Kidney (tissue), 14 donors: ENCODE data around the gene CHFR. TPM values are rescaled to one million over a fixed set of nuclear protein-coding genes. Genes with fewer than 3 reads are reported as not detected.
"Not testable (repeated sequence)": the region's sequence is repeated elsewhere in the genome, so short reads cannot be mapped to it uniquely, and the experiment has no call there.

ENCODE experiments used
- DNase-seq, 5 donors: peaks; one replicate each; pipeline ENCODE4 v3.0.0-alpha.2; 2013 to 2020
- FAIRE-seq: peaks from 2 replicates; lab custom pipeline; 2012; peaks lifted over from hg19 to GRCh38; lab: Jason Lieb, UNC
- H3K27ac ChIP-seq, 2 donors: one replicate each; pipeline ENCODE4 v1.7.0; 2013; ENCODE audit warnings: low read depth in 2 of 2, low read length in 2 of 2, inconsistent platforms in 1 of 2
- H3K27me3 ChIP-seq: one replicate; pipeline ENCODE4 v1.7.1; 2013; ENCODE audit warnings: low read length, inconsistent platforms; ENCODE audit not compliant: control insufficient read depth, insufficient read depth
- H3K36me3 ChIP-seq, 3 donors: one replicate each; pipeline versions ENCODE4 v1.7.0 to v1.7.1; 2013; ENCODE audit warnings: low read length in 3 of 3, control low read depth in 1 of 3, inconsistent platforms in 1 of 3; ENCODE audit not compliant: insufficient read depth in 3 of 3, control insufficient read depth in 2 of 3
- H3K4me1 ChIP-seq, 3 donors: one replicate each; pipeline versions ENCODE4 v1.7.0 to v1.7.1; 2013; ENCODE audit warnings: low read length in 3 of 3, inconsistent platforms in 1 of 3, low read depth in 1 of 3; ENCODE audit not compliant: control insufficient read depth in 2 of 3, insufficient read depth in 2 of 3
- H3K4me3 ChIP-seq, 3 donors: one replicate each; pipeline versions ENCODE4 v1.7.0 to v1.8.1; 2013; ENCODE audit warnings: low read length in 3 of 3, control low read depth in 1 of 3, inconsistent platforms in 1 of 3
- H3K9ac ChIP-seq, 3 donors: one replicate each; pipeline versions ENCODE4 v1.7.0 to v1.7.1; 2013; ENCODE audit warnings: low read length in 3 of 3, control low read depth in 1 of 3, inconsistent platforms in 1 of 3
- H3K9me3 ChIP-seq, 3 donors: one replicate each; pipeline versions ENCODE4 v1.7.0 to v1.7.1; 2013; ENCODE audit warnings: low read length in 3 of 3, control low read depth in 1 of 3, inconsistent platforms in 1 of 3; ENCODE audit not compliant: control insufficient read depth in 2 of 3, insufficient read depth in 1 of 3
- intact Hi-C: fragments of 100-400 bp; cut with DNase I; formaldehyde crosslinking; loops from one replicate; pipeline ENCODE4 v1.11.1; 2022
- polyA plus RNA-seq: library from polyadenylated mRNA; stranded (reverse); fragments of 350-450 nt; fragmentation: Illumina TruSeq; extraction: RNeasy Lipid Tissue Mini Kit (QIAGEN cat#74804); gene quantifications from one replicate; pipeline ENCODE4 v1.2.3, GENCODE V29; 2014; ENCODE audit warnings: low read depth, low replicate concordance; ENCODE audit not compliant: insufficient read depth
- total RNA-seq: library from RNA; stranded (reverse); fragmentation: NEBNext Ultra II Directional; extraction: Animal tissue kit (Norgen Biotek cat#: 25700); gene quantifications from one replicate; pipeline ENCODE4 v1.2.1, GENCODE V29; 2021
- TF ChIP-seq, protein P1 (sequence below): IDR thresholded peaks from 3 replicates; pipeline ENCODE4 v1.5.1; 2012; ENCODE audit warnings: mild to moderate bottlenecking, moderate library complexity, borderline replicate concordance; ENCODE audit not compliant: insufficient read depth; ENCODE audit errors: extremely low read depth
- donor health status: control.
- donor health status: control.
- donor health status: control.
- donor health status: control.
- donor health status: control.
- donor health status: DM: yes; HTN: yes; CAD: no.
- donor health status: Normal renal cell carcinoma (clear cell type).

Gene CHFR
- total and polyA plus RNA-seq, 2 donors from 2014 or later = 8.3 to 37.3 TPM

DNA sequence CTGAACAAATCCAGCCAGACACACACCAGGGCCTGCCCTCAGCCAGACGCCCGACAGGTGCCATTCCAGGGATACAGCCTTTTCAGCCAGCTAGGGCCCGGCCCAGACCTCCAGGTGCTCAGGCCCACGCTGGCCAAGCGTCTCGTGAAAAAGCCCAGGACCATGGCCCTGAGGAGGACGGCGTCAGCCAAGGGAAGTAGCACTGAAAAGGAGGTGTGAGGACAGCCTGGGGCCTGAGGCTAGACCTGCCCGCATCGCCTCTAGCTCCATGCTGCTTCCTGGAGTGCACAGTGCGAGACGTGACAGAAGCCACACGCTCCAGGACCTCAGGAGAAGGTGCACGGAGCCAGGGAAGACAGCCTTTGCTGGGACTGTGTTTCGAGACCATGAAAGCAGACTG, 88.6 kb downstream of the CHFR start:
- intact Hi-C loops = no loop called here
- no peak for DNase-seq
- TF ChIP-seq, protein P1, sequence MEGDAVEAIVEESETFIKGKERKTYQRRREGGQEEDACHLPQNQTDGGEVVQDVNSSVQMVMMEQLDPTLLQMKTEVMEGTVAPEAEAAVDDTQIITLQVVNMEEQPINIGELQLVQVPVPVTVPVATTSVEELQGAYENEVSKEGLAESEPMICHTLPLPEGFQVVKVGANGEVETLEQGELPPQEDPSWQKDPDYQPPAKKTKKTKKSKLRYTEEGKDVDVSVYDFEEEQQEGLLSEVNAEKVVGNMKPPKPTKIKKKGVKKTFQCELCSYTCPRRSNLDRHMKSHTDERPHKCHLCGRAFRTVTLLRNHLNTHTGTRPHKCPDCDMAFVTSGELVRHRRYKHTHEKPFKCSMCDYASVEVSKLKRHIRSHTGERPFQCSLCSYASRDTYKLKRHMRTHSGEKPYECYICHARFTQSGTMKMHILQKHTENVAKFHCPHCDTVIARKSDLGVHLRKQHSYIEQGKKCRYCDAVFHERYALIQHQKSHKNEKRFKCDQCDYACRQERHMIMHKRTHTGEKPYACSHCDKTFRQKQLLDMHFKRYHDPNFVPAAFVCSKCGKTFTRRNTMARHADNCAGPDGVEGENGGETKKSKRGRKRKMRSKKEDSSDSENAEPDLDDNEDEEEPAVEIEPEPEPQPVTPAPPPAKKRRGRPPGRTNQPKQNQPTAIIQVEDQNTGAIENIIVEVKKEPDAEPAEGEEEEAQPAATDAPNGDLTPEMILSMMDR = no peak

DNA sequence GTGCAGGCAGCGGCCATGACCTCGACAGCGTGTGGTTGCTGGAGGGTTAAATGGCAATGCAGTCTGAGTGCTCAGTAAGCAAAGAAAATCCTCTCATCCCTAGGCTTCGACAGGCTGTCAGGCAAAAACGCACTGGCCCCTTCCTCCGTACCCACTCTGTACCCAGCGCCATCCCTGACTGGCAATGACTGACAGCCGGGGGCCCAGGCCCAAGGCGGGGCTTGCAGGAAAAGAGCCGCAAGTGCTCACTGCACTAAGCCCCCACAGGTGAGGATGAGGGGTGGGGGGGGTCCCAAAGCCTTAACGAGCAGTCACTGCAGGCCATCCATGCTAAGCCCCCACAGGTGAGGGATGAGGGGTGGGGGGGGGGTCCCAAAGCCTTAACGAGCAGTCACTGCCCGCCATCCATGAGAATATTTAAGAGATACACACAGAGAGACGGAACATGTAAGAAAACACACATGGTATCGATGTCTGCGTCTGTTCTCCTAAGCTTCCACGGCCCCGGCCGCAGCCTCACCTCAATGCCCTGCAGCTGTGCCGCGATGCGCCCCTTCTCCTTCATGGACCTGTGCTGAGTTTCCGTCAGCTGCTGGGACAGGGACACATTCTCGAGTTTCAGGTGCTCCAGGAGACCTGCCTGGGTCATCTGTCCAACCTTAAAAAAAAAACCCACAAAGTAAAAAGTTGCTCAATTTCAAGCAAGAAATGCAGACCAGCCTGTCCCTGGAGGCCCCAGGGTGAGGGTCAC, 89.4 kb downstream of the CHFR start:
- intact Hi-C loops = no loop called here
- H3K4me3 ChIP-seq = no peak overlapping the region
- H3K36me3 ChIP-seq = peaks cover 2 to 50% (median 42%) of the 10 kb centered on the region in 3 donors
- H3K27me3 ChIP-seq = no peaks in the 10 kb centered on the region
- no peaks in the 10 kb centered on the region for H3K4me1 ChIP-seq
- H3K27ac ChIP-seq = no peak overlapping the region
- H3K9ac ChIP-seq = no peak overlapping the region
- DNase-seq (no peak), FAIRE-seq (no peak)
- H3K9me3 ChIP-seq = no peaks in the 10 kb centered on the region
- TF ChIP-seq, protein P1 = no peak

More for the DNA sequence above, 88.6 kb downstream of the CHFR start:
- Histone ChIP-seq H3K4me3 (no peak overlapping the region), H3K36me3 (peaks cover 2 to 55% (median 43%) of the 10 kb centered on the region in 3 donors), H3K4me1 (no peaks in the 10 kb centered on the region), H3K9ac (no peak overlapping the region), H3K9me3 (no peaks in the 10 kb centered on the region), H3K27ac (no peak overlapping the region), H3K27me3 (no peaks in the 10 kb centered on the region)
- FAIRE-seq = no peak

DNA sequence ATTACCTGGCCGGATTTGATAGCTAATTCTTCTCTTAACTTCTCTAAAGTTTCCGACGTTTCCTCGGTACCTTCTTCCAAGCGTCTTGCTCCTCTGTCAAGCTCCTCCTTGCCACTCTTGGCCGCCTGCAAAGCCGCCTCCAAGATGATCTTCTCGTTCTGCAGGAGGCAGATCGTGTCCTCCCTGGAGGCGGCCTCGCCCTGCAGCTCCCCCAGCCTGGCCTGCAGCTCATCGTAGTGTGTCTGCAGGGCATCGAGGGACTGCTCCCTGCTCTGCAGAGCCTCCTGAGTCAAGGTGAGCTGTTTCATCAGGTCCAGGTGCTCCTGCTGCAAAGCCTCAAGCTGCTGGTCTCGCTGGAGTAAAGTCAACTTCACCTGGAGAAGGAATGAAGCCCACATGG, 91.6 kb downstream of the CHFR start:
- DNase-seq (no peak), FAIRE-seq (no peak)
- no peak overlapping the region for H3K4me3 ChIP-seq
- no peak overlapping the region for H3K27ac ChIP-seq
- H3K36me3 ChIP-seq = peaks cover 2 to 43% (median 33%) of the 10 kb centered on the region in 3 donors
- no peaks in the 10 kb centered on the region for H3K27me3 ChIP-seq
- no peaks in the 10 kb centered on the region for H3K4me1 ChIP-seq
- intact Hi-C loops = no loop called here
- TF ChIP-seq, protein P1 = no peak
- no peaks in the 10 kb centered on the region for H3K9me3 ChIP-seq
- H3K9ac ChIP-seq = no peak overlapping the region

- H3K27ac ChIP-seq, H3K27me3 ChIP-seq, FAIRE-seq, intact Hi-C loops, DNase-seq, H3K4me3 ChIP-seq, H3K9me3 ChIP-seq, H3K9ac ChIP-seq, H3K4me1 ChIP-seq: not testable (repeated sequence)
- peaks cover 0 to 30% (median 20%) of the 10 kb centered on the region in 3 donors for H3K36me3 ChIP-seq
These were observed 95.5 kb downstream of the CHFR start for GRCh38 chr12:132791940-132792339.
